Kidney (tissue), 14 donors: ENCODE measurements around the gene EIF2S2. TPM values are rescaled to one million over a fixed set of nuclear protein-coding genes. Genes with fewer than 3 reads are reported as not detected.

Experiments
- DNase-seq, 5 donors: peaks; one replicate each; pipeline ENCODE4 v3.0.0-alpha.2; 2013 to 2020
- FAIRE-seq: peaks from 2 replicates; lab custom pipeline; 2012; peaks lifted over from hg19 to GRCh38; lab: Jason Lieb, UNC
- H3K27ac ChIP-seq, 2 donors: one replicate each; pipeline ENCODE4 v1.7.0; 2013; ENCODE audit warnings: low read depth in 2 of 2, low read length in 2 of 2, inconsistent platforms in 1 of 2
- H3K27me3 ChIP-seq: one replicate; pipeline ENCODE4 v1.7.1; 2013; ENCODE audit warnings: low read length, inconsistent platforms; ENCODE audit not compliant: control insufficient read depth, insufficient read depth
- H3K36me3 ChIP-seq, 3 donors: one replicate each; pipeline versions ENCODE4 v1.7.0 to v1.7.1; 2013; ENCODE audit warnings: low read length in 3 of 3, control low read depth in 1 of 3, inconsistent platforms in 1 of 3; ENCODE audit not compliant: insufficient read depth in 3 of 3, control insufficient read depth in 2 of 3
- H3K4me1 ChIP-seq, 3 donors: one replicate each; pipeline versions ENCODE4 v1.7.0 to v1.7.1; 2013; ENCODE audit warnings: low read length in 3 of 3, inconsistent platforms in 1 of 3, low read depth in 1 of 3; ENCODE audit not compliant: control insufficient read depth in 2 of 3, insufficient read depth in 2 of 3
- H3K4me3 ChIP-seq, 3 donors: one replicate each; pipeline versions ENCODE4 v1.7.0 to v1.8.1; 2013; ENCODE audit warnings: low read length in 3 of 3, control low read depth in 1 of 3, inconsistent platforms in 1 of 3
- H3K9ac ChIP-seq, 3 donors: one replicate each; pipeline versions ENCODE4 v1.7.0 to v1.7.1; 2013; ENCODE audit warnings: low read length in 3 of 3, control low read depth in 1 of 3, inconsistent platforms in 1 of 3
- H3K9me3 ChIP-seq, 3 donors: one replicate each; pipeline versions ENCODE4 v1.7.0 to v1.7.1; 2013; ENCODE audit warnings: low read length in 3 of 3, control low read depth in 1 of 3, inconsistent platforms in 1 of 3; ENCODE audit not compliant: control insufficient read depth in 2 of 3, insufficient read depth in 1 of 3
- intact Hi-C: fragments of 100-400 bp; cut with DNase I; formaldehyde crosslinking; loops from one replicate; pipeline ENCODE4 v1.11.1; 2022
- polyA plus RNA-seq: library from polyadenylated mRNA; stranded (reverse); fragments of 350-450 nt; fragmentation: Illumina TruSeq; extraction: RNeasy Lipid Tissue Mini Kit (QIAGEN cat#74804); gene quantifications from one replicate; pipeline ENCODE4 v1.2.3, GENCODE V29; 2014; ENCODE audit warnings: low read depth, low replicate concordance; ENCODE audit not compliant: insufficient read depth
- total RNA-seq: library from RNA; stranded (reverse); fragmentation: NEBNext Ultra II Directional; extraction: Animal tissue kit (Norgen Biotek cat#: 25700); gene quantifications from one replicate; pipeline ENCODE4 v1.2.1, GENCODE V29; 2021
- TF ChIP-seq, protein P1 (sequence below): IDR thresholded peaks from 3 replicates; pipeline ENCODE4 v1.5.1; 2012; ENCODE audit warnings: mild to moderate bottlenecking, moderate library complexity, borderline replicate concordance; ENCODE audit not compliant: insufficient read depth; ENCODE audit errors: extremely low read depth
- donor health status: control.
- donor health status: control.
- donor health status: control.
- donor health status: control.
- donor health status: control.
- donor health status: DM: yes; HTN: yes; CAD: no.
- donor health status: Normal renal cell carcinoma (clear cell type).

The EIF2S2 gene
- total and polyA plus RNA-seq, 2 donors from 2014 or later: 51.2 to 60.3 TPM

DNA sequence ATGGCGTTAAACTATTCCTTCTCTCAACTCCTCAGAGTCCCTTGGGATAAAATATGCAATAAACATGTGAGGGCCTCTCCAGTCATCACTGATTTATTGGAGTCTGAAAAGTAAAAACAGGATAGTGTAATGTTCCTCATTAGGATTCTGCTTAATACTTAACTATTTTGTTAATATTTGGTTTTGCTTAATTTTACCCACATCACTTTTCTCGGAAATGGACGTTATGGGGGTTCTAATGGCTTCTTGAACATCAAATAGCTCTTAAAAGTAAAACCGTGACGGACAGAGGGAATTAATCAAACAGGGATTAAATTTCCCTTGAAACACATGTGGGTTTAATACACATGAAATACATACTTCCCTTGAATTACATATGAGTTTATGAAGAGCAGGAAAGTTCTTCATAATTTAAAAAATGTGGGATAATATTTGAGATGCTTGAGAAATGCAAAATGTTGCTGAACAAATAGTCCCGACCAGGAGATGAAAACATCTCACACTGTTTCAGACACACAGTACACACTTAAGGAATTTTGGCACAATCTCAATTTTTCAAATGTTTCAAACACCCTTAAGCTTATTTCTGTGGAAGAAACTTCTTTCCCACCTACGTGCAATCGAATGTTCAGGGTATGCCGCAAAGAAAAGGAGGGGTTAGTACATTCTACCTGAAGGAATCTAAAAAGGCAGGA is 38.4 kb upstream of the EIF2S2 start:
- no peak overlapping the region for H3K27ac ChIP-seq
- no peak for DNase-seq
- no peaks in the 10 kb centered on the region for H3K4me1 ChIP-seq
- intact Hi-C loops: no loop called here
- no peaks in the 10 kb centered on the region for H3K36me3 ChIP-seq
- TF ChIP-seq, protein P1, sequence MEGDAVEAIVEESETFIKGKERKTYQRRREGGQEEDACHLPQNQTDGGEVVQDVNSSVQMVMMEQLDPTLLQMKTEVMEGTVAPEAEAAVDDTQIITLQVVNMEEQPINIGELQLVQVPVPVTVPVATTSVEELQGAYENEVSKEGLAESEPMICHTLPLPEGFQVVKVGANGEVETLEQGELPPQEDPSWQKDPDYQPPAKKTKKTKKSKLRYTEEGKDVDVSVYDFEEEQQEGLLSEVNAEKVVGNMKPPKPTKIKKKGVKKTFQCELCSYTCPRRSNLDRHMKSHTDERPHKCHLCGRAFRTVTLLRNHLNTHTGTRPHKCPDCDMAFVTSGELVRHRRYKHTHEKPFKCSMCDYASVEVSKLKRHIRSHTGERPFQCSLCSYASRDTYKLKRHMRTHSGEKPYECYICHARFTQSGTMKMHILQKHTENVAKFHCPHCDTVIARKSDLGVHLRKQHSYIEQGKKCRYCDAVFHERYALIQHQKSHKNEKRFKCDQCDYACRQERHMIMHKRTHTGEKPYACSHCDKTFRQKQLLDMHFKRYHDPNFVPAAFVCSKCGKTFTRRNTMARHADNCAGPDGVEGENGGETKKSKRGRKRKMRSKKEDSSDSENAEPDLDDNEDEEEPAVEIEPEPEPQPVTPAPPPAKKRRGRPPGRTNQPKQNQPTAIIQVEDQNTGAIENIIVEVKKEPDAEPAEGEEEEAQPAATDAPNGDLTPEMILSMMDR: no peak
- no peak overlapping the region for H3K4me3 ChIP-seq
- no peaks in the 10 kb centered on the region for H3K27me3 ChIP-seq
- no peaks in the 10 kb centered on the region for H3K9me3 ChIP-seq
- no peak overlapping the region for H3K9ac ChIP-seq
- FAIRE-seq: no peak

DNA sequence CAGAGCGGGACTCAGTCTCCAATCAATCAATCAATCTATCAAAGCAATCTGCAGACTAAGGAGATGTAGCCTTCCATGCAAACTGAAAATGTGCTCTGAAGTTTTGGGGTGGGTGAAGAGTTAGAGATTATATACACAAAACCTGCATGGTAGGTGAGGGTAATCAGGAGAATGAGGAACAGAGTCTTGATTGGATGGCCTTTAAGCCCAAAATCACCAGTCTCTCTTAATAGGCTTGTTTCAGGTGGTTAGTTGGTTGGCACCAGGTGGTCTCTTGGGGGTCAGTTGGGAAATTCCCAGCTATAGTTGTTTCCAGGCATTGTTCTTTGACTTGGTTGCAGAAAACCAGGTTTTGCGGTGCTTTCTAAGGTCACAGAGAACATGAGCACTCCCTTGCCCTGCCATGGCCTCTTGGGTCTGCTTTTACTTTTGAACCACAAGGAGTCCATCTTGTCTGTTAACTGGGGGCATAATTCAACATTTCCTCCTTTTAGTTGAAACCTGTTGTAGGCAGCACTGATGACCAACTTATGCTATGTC is 33.3 kb upstream of the EIF2S2 start:
- DNase-seq (no peak), FAIRE-seq (no peak)
- no peak overlapping the region for H3K4me3 ChIP-seq
- no peaks in the 10 kb centered on the region for H3K27me3 ChIP-seq
- TF ChIP-seq, protein P1: no peak
- H3K36me3 ChIP-seq: no peaks in the 10 kb centered on the region
- intact Hi-C loops: no loop called here
- H3K9me3 ChIP-seq: no peaks in the 10 kb centered on the region
- no peaks in the 10 kb centered on the region for H3K4me1 ChIP-seq
- H3K27ac ChIP-seq: no peak overlapping the region
- H3K9ac ChIP-seq: no peak overlapping the region

DNA sequence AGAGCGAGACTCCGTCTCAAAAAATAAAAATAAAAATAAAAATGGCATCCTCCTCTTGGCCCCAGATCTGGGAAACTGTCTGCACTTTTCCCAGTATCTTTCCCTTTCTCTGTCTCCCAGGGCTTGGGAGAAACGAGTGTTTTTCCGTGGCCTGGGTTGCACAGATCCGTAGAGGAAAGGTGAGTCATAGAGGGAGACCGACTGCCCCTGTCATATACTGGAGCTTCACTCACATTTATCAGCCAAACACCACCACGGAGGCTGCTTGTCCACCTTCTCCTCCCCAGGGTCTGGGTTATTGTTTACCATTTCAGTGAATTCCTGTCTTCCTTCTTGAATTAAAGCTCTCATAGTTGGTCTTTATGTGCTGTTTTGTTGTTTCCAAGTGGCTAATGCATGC is 31.9 kb upstream of the EIF2S2 start:
- Histone ChIP-seq H3K36me3 (no peaks in the 10 kb centered on the region), H3K27me3 (no peaks in the 10 kb centered on the region), H3K9me3 (no peaks in the 10 kb centered on the region), H3K9ac (no peak overlapping the region), H3K4me1 (no peaks in the 10 kb centered on the region), H3K27ac (no peak overlapping the region), H3K4me3 (no peak overlapping the region)
- intact Hi-C loops: no loop called here
- TF ChIP-seq, protein P1: no peak
- FAIRE-seq: no peak
- DNase-seq: no peak
